GM12892 (cell line): Measurements from ENCODE around the gene SORCS1.

Experiments
- POLR2A ChIP-seq: IDR thresholded peaks from 2 replicates; pipeline ENCODE4 v1.6.1; 2011; ENCODE audit warnings: low read depth, low read length, control low read depth
- POLR2AphosphoS5 ChIP-seq: IDR thresholded peaks from 2 replicates; pipeline ENCODE4 v1.6.1; 2011; ENCODE audit warnings: low read depth, low read length, control low read depth

GRCh38 chr10:106894692-106895091 is 269.8 kb downstream of the SORCS1 start:
- TF ChIP-seq POLR2A = no peak
- no peak for TF ChIP-seq POLR2AphosphoS5
